NCI-H526 (cell line): ENCODE data around the gene P2RX6.
"Not testable (repeated sequence)": the region's sequence is repeated elsewhere in the genome, so short reads cannot be mapped to it uniquely, and the experiment has no call there.

Source experiments
- DNase-seq, 2 experiments: peaks; one replicate each; lab custom pipeline; 2025; lab: John Stamatoyannopoulos, UW

P2RX6 gene

GRCh38 chr22:21052715-21053459, 37.9 kb downstream of the P2RX6 start:
- no peak for DNase-seq

GRCh38 chr22:21054046-21054713, 39.2 kb downstream of the P2RX6 start:
- DNase-seq = no peak

- DNase-seq = no peak
Observed at GRCh38 chr22:21054714-21055563, 40.0 kb downstream of the P2RX6 start.

- no peak for DNase-seq
Observed at GRCh38 chr22:21055564-21055834, 40.5 kb downstream of the P2RX6 start.

- DNase-seq = no peak
Observed at GRCh38 chr22:21055880-21056319, 40.9 kb downstream of the P2RX6 start.

GRCh38 chr22:21060363-21060762, 45.4 kb downstream of the P2RX6 start:
- DNase-seq = not testable (repeated sequence)

- DNase-seq = not testable (repeated sequence)
Observed at GRCh38 chr22:21061660-21062321, 46.8 kb downstream of the P2RX6 start.

GRCh38 chr22:21064425-21064824, 49.5 kb downstream of the P2RX6 start:
- not testable (repeated sequence) for DNase-seq

- DNase-seq = no peak
Observed at GRCh38 chr22:21064917-21065864, 50.2 kb downstream of the P2RX6 start.

- no peak for DNase-seq
Observed at GRCh38 chr22:21067075-21067900, 52.3 kb downstream of the P2RX6 start.

GRCh38 chr22:21067901-21068680, 53.1 kb downstream of the P2RX6 start:
- DNase-seq = no peak

GRCh38 chr22:21068681-21069276, 53.8 kb downstream of the P2RX6 start:
- DNase-seq = no peak

- DNase-seq = no peak
Observed at GRCh38 chr22:21069375-21069774, 54.4 kb downstream of the P2RX6 start.

- DNase-seq = no peak
Observed at GRCh38 chr22:21070690-21071615, 56.0 kb downstream of the P2RX6 start.

- DNase-seq = not testable (repeated sequence)
Observed at GRCh38 chr22:21071796-21072195, 56.8 kb downstream of the P2RX6 start.

GRCh38 chr22:21073023-21073422, 58.1 kb downstream of the P2RX6 start:
- DNase-seq = no peak

GRCh38 chr22:21073482-21073881, 58.5 kb downstream of the P2RX6 start:
- no peak for DNase-seq
